ENCODE results near the gene COL25A1.

GRCh38 chr4:109078724-109079123 lies 223.7 kb downstream of the COL25A1 start:
- TF ChIP-seq POLR2A (IDR thresholded peaks at IDR 0.05) (no peak), CTCF (IDR thresholded peaks at IDR 0.05) (no peak)

Measured in heart left ventricle (tissue), 13 donors.